Measurements from ENCODE around the gene HIVEP3.

DNA sequence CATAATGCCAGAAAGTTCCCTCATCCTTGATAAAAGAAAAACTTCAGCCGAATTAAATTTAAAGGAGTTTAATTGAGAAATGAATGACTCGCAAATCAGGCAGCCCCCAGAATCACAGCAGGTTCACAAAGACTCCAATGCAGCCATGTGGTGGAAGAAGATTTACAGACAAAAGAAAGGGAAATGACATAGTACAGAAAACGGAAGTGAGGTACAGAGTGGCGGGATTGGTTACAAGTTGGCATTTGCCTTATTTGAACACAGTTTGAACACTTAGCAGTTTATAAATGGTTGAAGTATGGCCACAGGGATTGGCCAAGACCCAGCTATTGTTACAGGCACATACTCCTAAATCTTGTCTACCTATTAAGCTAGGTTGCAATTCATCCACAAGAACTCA is 46.6 kb downstream of the HIVEP3 start:
- TF ChIP-seq, protein P1, sequence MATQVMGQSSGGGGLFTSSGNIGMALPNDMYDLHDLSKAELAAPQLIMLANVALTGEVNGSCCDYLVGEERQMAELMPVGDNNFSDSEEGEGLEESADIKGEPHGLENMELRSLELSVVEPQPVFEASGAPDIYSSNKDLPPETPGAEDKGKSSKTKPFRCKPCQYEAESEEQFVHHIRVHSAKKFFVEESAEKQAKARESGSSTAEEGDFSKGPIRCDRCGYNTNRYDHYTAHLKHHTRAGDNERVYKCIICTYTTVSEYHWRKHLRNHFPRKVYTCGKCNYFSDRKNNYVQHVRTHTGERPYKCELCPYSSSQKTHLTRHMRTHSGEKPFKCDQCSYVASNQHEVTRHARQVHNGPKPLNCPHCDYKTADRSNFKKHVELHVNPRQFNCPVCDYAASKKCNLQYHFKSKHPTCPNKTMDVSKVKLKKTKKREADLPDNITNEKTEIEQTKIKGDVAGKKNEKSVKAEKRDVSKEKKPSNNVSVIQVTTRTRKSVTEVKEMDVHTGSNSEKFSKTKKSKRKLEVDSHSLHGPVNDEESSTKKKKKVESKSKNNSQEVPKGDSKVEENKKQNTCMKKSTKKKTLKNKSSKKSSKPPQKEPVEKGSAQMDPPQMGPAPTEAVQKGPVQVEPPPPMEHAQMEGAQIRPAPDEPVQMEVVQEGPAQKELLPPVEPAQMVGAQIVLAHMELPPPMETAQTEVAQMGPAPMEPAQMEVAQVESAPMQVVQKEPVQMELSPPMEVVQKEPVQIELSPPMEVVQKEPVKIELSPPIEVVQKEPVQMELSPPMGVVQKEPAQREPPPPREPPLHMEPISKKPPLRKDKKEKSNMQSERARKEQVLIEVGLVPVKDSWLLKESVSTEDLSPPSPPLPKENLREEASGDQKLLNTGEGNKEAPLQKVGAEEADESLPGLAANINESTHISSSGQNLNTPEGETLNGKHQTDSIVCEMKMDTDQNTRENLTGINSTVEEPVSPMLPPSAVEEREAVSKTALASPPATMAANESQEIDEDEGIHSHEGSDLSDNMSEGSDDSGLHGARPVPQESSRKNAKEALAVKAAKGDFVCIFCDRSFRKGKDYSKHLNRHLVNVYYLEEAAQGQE (IDR thresholded peaks at IDR 0.05; ENCODE audit: low read depth): no peak
- TF ChIP-seq EP300 (IDR thresholded peaks at IDR 0.05; ENCODE audit: borderline replicate concordance) (no peak), CEBPB (IDR thresholded peaks at IDR 0.05) (no peak), CREB1 (IDR thresholded peaks at IDR 0.05; ENCODE audit: low read depth) (no peak), YY1 (IDR thresholded peaks at IDR 0.05; ENCODE audit: low read depth) (no peak), EGR1 (IDR thresholded peaks at IDR 0.05) (no peak), RAD21 (IDR thresholded peaks at IDR 0.05; ENCODE audit: low read depth) (no peak), NFIC (IDR thresholded peaks at IDR 0.05) (no peak), TEAD4 (IDR thresholded peaks at IDR 0.05) (no peak), TCF12 (IDR thresholded peaks at IDR 0.05; ENCODE audit: low read depth) (no peak)
- TF ChIP-seq, protein P2, sequence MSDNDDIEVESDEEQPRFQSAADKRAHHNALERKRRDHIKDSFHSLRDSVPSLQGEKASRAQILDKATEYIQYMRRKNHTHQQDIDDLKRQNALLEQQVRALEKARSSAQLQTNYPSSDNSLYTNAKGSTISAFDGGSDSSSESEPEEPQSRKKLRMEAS (IDR thresholded peaks at IDR 0.05): no peak
